ENCODE measurements around the gene MAP7D3.
"Not testable (repeated sequence)": the region's sequence is repeated elsewhere in the genome, so short reads cannot be mapped to it uniquely, and the experiment has no call there.

The MAP7D3 gene

DNA sequence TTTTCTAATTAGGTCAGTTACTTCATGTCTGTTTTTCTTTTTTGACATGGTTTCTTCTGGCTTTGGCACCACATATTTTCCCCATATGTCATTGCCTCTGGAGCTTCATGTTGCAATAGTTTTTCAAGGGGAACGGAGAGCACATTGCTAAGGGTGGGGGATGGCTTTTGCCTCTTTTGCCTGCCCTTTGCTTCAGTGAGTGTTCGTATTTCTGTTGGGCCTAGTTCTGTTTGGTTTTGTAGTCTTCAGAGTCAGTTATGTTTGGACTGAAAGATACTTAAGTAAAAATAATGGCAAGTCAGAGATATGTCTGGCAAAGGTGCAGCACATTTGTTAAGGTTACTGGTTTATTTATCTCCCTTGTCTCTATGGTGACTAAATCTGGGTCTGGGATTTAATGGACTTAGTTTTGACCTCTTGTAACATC is 74.8 kb downstream of the MAP7D3 start:
- no peak for DNase-seq

DNA sequence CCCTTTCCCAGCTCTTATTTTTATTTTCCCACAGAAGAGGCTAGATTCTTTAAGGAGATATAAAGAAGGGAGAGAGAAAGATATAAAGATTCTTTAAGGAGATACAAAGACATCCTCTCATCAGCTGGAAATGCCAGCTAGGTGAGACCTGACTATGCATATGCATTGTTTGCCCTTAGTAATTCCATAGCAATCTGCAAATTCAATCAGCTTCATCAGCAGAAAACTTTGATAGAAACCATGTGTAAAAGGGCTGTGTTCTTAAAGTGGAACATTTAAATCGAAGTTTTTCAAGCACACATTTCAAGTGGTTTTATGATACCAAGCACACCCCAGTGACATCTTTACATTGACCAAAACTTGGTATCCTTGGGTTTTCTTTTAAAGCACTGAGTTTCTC is 79.8 kb downstream of the MAP7D3 start:
- no peak for DNase-seq

DNA sequence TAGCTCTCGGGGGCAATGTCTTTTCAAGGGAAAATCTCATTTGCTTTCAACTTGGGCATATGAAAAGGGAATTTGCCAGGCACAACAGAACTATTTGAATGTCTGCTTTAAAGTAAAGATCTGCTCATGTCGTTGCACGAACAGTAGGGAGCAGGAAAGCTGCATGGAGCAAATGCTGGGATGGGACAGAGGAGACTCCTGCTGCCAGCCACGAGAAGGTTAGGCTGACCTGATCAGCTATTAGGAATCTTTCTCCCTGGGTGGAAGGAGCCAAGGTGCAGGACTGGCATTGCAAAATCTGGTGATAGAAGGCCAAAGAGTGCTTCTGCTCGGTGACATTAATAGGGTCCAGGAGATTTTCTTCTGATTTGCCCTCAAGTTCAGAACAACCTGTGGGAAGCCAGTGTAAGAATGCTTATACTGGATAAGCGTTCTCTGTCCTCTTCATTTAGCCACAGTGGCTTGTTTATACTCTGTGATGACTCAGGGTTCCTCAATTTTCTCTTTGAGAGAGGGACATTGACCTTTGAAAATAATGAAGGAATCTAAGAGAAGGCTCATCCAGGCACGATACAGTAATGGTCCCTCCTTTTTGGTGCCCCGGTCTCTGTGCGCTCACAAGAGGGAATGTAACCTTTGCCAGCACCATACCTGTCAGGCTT is 80.9 kb downstream of the MAP7D3 start:
- DNase-seq = no peak

DNA sequence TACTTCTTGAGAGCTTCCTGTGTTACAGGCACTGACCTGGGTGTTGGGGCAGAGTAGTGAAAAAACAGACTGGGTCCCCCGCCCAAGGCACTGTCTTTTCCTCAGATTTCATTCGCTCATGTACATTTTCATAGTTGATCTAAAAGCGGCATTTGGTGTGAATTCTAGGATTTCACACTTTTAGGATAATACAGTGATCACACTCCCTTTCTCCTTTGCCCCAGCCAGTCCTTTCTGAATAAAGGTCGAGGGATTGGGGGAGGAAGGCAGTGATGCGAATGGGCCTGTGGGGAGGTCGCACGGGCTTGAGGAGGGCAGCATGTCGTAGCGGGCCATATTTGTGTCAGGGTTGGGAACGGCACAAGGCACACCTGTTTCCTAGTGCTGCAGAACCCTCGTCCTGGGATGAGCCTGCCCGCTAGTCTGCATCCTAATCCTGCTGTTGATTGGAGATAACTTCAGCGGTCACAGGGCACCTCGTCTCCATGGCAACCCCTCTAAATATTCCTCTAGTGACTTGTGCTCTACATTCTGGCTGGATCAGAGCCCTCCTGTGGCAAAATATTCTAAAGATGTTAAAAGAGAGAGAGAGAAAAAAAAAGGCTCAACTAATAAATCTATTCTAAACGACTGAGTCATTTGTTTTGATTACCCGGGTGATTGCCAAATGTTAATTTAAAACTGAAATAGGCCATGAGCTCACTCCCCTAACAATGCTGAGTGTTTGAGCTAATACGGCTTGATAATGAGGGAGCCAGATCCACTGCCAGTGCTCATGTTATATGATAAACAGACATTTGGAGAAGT is 82.1 kb downstream of the MAP7D3 start:
- DNase-seq = no peak

DNA sequence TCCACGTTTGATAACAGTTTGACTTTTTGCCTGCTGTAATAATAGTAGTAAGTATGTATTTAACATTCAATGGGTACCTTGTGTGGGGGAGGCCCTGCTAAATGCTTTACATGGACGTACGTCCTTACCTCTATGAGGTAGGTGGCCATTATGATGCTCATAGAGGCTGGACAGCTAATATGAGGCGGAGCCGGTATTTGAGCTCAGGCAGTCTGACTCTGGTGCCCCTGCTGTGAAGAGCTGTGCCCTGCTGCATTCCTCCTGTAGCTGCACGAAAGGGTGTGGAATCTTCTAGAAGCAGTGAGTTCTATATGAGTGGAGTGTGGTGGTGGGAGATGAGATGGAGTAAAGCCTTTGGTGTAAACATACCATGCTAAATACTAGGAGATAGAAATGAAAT is 83.2 kb downstream of the MAP7D3 start:
- DNase-seq = not testable (repeated sequence)

DNA sequence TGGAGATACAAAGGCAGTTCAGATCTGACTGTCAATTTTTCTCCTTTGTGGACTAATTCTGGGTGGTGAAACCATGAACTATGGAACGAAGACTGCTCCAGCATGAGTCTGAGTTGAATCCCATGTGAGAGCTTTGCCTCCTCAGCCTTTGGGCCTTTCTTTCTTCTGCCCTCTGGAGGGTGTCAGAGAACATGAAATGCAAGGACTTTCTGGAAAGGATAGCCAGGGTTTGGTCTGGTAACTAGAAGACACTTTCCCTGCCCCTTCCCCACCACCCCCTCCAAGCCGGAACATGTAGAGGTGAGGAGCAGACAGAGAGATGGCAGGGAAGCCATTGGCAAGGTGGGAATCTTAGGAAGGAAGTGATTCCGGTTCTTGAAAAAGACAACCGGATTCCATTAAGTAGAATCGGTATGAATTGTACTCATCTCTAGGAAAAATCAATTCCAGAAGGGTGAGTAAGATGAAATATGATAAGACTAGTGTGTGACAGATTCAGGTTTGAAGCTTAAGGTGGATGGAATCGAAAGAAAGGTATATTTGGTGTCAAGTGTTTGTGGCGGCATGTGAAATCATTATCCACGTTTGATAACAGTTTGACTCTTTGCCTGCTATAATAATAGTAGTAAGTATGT is 84.9 kb downstream of the MAP7D3 start:
- no peak for DNase-seq

DNA sequence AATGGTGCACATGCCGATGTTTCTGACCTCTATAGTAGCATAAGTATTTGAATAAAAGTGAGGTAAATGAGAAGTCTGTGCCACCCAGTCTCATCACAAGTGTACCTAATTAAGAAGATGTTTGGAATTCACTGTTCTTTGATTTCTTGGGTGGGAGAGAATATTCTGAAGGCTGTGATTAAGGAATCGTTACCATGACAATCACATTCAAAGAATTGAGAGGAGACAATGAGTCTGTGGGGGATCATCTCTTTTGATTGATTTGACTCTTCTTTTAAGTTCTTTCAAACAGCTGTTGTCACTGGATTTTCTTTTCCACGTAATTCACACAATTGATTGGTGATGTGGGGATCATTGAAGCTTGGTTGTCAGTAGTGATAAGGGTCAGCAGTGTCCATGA is 85.8 kb downstream of the MAP7D3 start:
- no peak for DNase-seq

DNA sequence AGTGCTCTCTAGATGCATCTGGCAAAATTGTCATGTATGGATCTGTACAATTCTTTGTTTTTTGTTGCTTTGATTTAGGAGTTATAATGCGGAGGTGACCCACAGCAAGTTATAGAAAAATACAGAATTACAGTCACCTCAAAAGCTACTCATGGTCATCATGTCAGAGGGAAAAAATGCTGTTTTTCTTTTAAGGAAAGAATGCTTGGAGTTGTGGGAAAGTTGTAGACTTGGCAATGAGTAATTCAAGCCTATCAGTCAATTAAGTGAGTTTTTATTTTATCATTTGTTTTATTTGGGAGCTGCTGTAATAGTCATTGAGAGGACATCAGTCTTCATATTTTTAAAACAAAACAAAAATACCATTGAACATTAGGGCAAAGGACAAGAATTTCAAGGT is 87.5 kb downstream of the MAP7D3 start:
- DNase-seq = no peak

Data from activated CD4-positive, CD25-positive, alpha-beta regulatory T cell treated with anti-CD3 and anti-CD28 coated beads, Interleukin-2, amount 50 U/mL, for 72 hours (primary cell).